Natural killer cell (primary cell): ENCODE data around the gene NCOA3. TPM values are rescaled to one million over a fixed set of nuclear protein-coding genes. Genes with fewer than 3 reads are reported as not detected.

Source experiments
- ATAC-seq, 3 donors: fragments of 150-1000 bp in 2 of 3; fragments of 200-7000 bp in 1 of 3; cut with Tn5 transposase; 1 replicate in 1 of 3; 2 replicates in 2 of 3; pipeline ENCODE4 v1.10.0; 2021; ENCODE audit warnings: mild to moderate bottlenecking in 2 of 3, moderate library complexity in 2 of 3
- DNase-seq, 2 donors: peaks; one replicate each; pipeline versions ENCODE4 v3.0.0 to v3.0.0-alpha.2; 2013 to 2021; ENCODE audit warnings: mixed read lengths in 1 of 2
- H3K27ac ChIP-seq: one replicate; pipeline ENCODE4 v1.5.1; 2013; ENCODE audit warnings: mild to moderate bottlenecking, low read length
- H3K27me3 ChIP-seq: one replicate; pipeline ENCODE4 v1.6.1; 2013; ENCODE audit warnings: low read length; ENCODE audit not compliant: control insufficient read depth, insufficient read depth
- H3K36me3 ChIP-seq: one replicate; pipeline ENCODE4 v1.6.1; 2013; ENCODE audit warnings: low read length; ENCODE audit not compliant: control insufficient read depth, insufficient read depth
- H3K4me1 ChIP-seq: one replicate; pipeline ENCODE4 v1.6.1; 2013; ENCODE audit warnings: low read length; ENCODE audit not compliant: control insufficient read depth, insufficient read depth
- H3K4me3 ChIP-seq: one replicate; pipeline ENCODE4 v1.5.1; 2013; ENCODE audit warnings: low read length
- H3K9me3 ChIP-seq: one replicate; pipeline ENCODE4 v1.6.1; 2013; ENCODE audit warnings: low read length; ENCODE audit not compliant: control insufficient read depth, insufficient read depth
- H3K27ac Mint-ChIP-seq, 2 donors: one replicate each; pipeline ENCODE4 v1.8.0; 2022; ENCODE audit warnings: mild to moderate bottlenecking in 2 of 2, mixed read lengths in 2 of 2, moderate library complexity in 1 of 2
- H3K27me3 Mint-ChIP-seq, 2 donors: one replicate each; pipeline ENCODE4 v1.8.0; 2022; ENCODE audit warnings: low read depth in 2 of 2, mixed read lengths in 2 of 2
- H3K36me3 Mint-ChIP-seq: one replicate; pipeline ENCODE4 v1.8.0; 2022; ENCODE audit warnings: mixed read lengths
- H3K4me1 Mint-ChIP-seq, 2 donors: one replicate each; pipeline ENCODE4 v1.8.0; 2022; ENCODE audit warnings: mixed read lengths in 2 of 2
- H3K4me3 Mint-ChIP-seq: one replicate; pipeline ENCODE4 v1.8.0; 2022; ENCODE audit warnings: mild to moderate bottlenecking, moderate library complexity, mixed read lengths
- H3K9me3 Mint-ChIP-seq, 2 donors: one replicate each; pipeline ENCODE4 v1.8.0; 2022; ENCODE audit warnings: mixed read lengths in 2 of 2
- WGBS: methylation state at CpG from one replicate; pipeline ENCODE4 v1.1.7; 2013; ENCODE audit warnings: missing lambda C conversion rate; ENCODE audit not compliant: insufficient coverage; 5-methylcytosine and 5-hydroxymethylcytosine counted together
- intact Hi-C: fragments of 100-400 bp; cut with micrococcal nuclease; formaldehyde crosslinking; loops from one replicate; pipeline ENCODE4 v1.14.2; 2022
- total RNA-seq, 4 donors: library from RNA; stranded (reverse); fragments of 120-200 nt in 1 of 4; gene quantifications; one replicate each; pipeline versions ENCODE4 v1.2.3 to v1.2.4, GENCODE V29; 2013 to 2022
- TF ChIP-seq, protein P1 (sequence below): fragments of 200-600 bp; IDR thresholded peaks from one replicate; pipeline ENCODE4 v1.8.0; 2022; ENCODE audit warnings: antibody characterized with exemption

Gene NCOA3
- total RNA-seq, 3 donors from 2014 or later (not counting 1 experiment from before 2014, with no cell fraction given), result 44.3 to 63.3 (median 57.8) TPM

DNA sequence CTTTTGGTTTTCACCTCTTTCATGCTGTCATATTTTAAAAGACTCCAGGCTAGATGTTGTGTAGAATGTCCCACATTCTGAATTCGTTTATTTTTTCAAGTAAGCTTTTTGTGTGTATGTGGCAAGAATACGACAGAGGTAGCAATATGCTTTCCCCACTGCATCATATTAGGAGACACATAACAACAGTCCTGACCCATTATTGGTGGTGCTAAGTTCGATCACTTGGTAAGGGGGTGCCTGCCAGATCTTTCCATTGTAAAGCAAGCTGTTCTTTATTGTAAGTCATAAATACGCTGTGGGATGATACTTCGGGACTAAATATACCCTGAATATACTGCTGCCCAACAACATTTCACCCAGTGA, 588 bp upstream of the NCOA3 start:
- no peak for DNase-seq
- H3K4me3 ChIP-seq, result peak overlapping the region; percentile 97

DNA sequence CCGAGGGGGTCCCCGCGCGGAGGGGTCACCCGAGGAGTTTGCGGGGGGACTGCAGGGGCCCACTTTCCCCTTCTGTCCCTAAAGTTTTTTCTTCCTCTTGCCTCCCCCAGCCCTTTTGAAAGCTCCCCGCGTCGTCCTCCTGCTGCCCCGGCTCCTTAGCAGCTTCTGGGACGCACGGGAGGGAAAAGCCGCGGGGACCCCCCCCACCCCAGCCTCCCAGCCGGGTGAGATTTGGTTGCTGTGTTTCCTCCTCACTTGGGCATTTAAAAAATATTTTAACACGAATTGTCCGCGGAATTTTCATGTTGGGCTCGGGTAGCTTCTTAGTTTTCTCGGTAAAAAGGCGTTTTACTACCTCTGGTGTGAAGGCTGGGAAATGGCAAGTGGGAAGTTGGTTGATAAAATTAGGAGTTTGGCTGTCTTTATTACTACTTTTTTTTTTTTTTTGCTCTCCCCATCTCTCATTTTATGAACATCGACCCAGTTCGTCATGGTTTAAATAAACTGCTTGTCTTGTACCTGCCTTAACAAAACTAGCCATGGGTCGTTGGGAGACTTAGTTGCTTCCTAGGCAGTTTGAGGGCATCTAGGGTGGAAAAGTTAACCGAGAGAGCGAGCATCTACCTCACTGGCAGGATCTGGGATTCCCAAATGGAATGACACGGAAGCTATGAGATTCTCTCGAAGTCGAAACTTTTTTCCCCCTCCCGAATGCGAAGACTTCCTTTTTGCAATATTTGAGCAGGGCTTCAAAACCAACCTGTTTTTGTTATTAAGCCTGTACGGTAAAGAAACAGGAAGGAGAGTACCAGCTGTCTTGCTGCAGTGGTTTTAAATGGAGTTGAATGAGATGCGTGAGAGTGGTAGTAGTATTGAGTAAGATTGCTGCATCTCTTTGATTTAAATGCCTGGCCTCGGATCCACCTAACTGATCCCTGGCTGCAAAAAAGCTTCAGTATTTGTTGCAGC, 868 bp downstream of the NCOA3 start:
- peak; percentile 29 to 58 (median 43) for ATAC-seq

More for the DNA sequence above, 588 bp upstream of the NCOA3 start:
- peak overlapping the region; percentile 91 to 98 for H3K27ac Mint-ChIP-seq
- Histone ChIP-seq H3K36me3 (no peaks in the 10 kb centered on the region), H3K27ac (peak overlapping the region; percentile 81), H3K4me1 (peaks cover 9% of the 10 kb centered on the region), H3K27me3 (no peaks in the 10 kb centered on the region), H3K9me3 (no peaks in the 10 kb centered on the region)
- H3K4me3 Mint-ChIP-seq, result peak overlapping the region; percentile 98
- intact Hi-C loops, result loop anchor here (1.0 to 10.0 kb wide), 3 partner anchors 14 to 146 kb away; partner anchors contain the start of gene ZMYND8
- H3K27me3 Mint-ChIP-seq, result no peaks in the 10 kb centered on the region
- H3K9me3 Mint-ChIP-seq, result no peaks in the 10 kb centered on the region
- no peaks in the 10 kb centered on the region for H3K36me3 Mint-ChIP-seq
- TF ChIP-seq, protein P1, sequence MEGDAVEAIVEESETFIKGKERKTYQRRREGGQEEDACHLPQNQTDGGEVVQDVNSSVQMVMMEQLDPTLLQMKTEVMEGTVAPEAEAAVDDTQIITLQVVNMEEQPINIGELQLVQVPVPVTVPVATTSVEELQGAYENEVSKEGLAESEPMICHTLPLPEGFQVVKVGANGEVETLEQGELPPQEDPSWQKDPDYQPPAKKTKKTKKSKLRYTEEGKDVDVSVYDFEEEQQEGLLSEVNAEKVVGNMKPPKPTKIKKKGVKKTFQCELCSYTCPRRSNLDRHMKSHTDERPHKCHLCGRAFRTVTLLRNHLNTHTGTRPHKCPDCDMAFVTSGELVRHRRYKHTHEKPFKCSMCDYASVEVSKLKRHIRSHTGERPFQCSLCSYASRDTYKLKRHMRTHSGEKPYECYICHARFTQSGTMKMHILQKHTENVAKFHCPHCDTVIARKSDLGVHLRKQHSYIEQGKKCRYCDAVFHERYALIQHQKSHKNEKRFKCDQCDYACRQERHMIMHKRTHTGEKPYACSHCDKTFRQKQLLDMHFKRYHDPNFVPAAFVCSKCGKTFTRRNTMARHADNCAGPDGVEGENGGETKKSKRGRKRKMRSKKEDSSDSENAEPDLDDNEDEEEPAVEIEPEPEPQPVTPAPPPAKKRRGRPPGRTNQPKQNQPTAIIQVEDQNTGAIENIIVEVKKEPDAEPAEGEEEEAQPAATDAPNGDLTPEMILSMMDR, result no peak
- peak in 1 of 3 donors; percentile 1 for ATAC-seq
- H3K4me1 Mint-ChIP-seq, result peaks cover 27 to 34% of the 10 kb centered on the region in 2 donors
- 8% methylated on average over 2 of the region's 5 CpGs for WGBS

DNA sequence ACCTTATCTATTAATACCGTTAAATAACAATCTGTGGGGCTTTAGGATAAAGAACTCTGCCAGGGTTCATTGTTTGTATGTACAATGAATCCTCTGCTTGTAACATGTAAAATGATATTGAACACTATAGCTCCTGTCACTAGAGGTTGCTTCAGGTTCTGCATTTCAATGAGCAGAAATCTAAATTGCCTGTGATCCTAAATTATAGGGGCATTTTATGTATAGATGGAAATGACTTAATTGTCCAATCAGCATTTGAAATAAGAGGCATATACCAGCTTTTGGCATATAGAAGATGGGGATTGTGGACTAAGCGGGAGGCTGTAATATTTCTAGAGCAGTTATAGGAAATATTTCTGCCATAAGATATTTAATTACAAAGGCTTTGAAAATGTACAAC, 2.0 kb downstream of the NCOA3 start:
- peaks cover 43 to 47% of the 10 kb centered on the region in 2 donors for H3K4me1 Mint-ChIP-seq
- Histone ChIP-seq H3K27me3 (no peaks in the 10 kb centered on the region), H3K9me3 (no peaks in the 10 kb centered on the region), H3K4me3 (peak overlapping the region; percentile 97), H3K27ac (no peak overlapping the region), H3K4me1 (peaks cover 17% of the 10 kb centered on the region), H3K36me3 (no peaks in the 10 kb centered on the region)
- no peaks in the 10 kb centered on the region for H3K36me3 Mint-ChIP-seq
- no peak for ATAC-seq
- DNase-seq, result no peak
- intact Hi-C loops, result loop anchor here (5.0 to 10.0 kb wide), 2 partner anchors 119 to 149 kb away; partner anchors contain the start of gene ZMYND8
- TF ChIP-seq, protein P1, result no peak
- no peaks in the 10 kb centered on the region for H3K27me3 Mint-ChIP-seq
- H3K27ac Mint-ChIP-seq, result peak overlapping the region; percentile 91 to 98
- H3K4me3 Mint-ChIP-seq, result peak overlapping the region; percentile 98
- WGBS, result 100% methylated on average over 1 of the region's 2 CpGs
- H3K9me3 Mint-ChIP-seq, result no peaks in the 10 kb centered on the region

More for the DNA sequence above, 868 bp downstream of the NCOA3 start:
- H3K4me3 ChIP-seq, result peak overlapping the region; percentile 97
- intact Hi-C loops, result loop anchor here (5.0 to 10.0 kb wide), 2 partner anchors 120 to 148 kb away; partner anchors contain the start of gene ZMYND8
- Mint-ChIP-seq H3K27ac (peak overlapping the region; percentile 91 to 98), H3K27me3 (no peaks in the 10 kb centered on the region), H3K9me3 (no peaks in the 10 kb centered on the region), H3K4me3 (peak overlapping the region; percentile 98), H3K4me1 (peaks cover 36 to 39% of the 10 kb centered on the region in 2 donors), H3K36me3 (no peaks in the 10 kb centered on the region)
- H3K27ac ChIP-seq, result peak overlapping the region; percentile 81
- peak; percentile 31 to 74 for DNase-seq
- peaks cover 15% of the 10 kb centered on the region for H3K4me1 ChIP-seq
- no peaks in the 10 kb centered on the region for H3K27me3 ChIP-seq
- TF ChIP-seq, protein P1, result no peak
- WGBS, result under 1% methylated on average over 32 of the region's 34 CpGs
- no peaks in the 10 kb centered on the region for H3K9me3 ChIP-seq
- no peaks in the 10 kb centered on the region for H3K36me3 ChIP-seq
